Skin of body (tissue), 2 donors: ENCODE data around the gene FKBP5. TPM values are rescaled to one million over a fixed set of nuclear protein-coding genes. Genes with fewer than 3 reads are reported as not detected.

Experiments
- DNase-seq: peaks from one replicate; lab custom pipeline; 2025; lab: John Stamatoyannopoulos, UW
- total RNA-seq: library from RNA; depleted of rRNA; stranded (reverse); fragments of >200 nt; gene quantifications from one replicate; pipeline ENCODE4 v1.2.3, GENCODE V29; 2014

Gene FKBP5
- total RNA-seq, 1 donor from 2014 or later: 10.3 TPM

DNA sequence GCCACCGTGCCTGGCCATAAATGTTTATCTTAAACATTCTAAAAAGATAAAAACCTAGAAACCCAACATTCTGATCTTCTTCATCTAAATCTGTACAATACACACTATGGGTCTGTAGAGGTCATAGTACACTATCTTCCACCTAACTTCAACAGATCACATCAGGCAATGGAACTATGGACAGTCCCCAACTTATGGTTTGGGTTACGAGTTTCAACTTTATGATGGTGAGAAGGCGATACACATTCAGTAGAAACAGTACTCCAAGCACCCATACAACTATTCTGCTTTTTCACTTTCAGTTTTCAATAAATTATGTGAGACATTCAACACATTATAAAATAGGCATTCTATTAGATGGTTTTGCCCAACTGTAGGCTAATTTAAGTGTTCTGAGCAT is 23.1 kb downstream of the FKBP5 start:
- DNase-seq: no peak

DNA sequence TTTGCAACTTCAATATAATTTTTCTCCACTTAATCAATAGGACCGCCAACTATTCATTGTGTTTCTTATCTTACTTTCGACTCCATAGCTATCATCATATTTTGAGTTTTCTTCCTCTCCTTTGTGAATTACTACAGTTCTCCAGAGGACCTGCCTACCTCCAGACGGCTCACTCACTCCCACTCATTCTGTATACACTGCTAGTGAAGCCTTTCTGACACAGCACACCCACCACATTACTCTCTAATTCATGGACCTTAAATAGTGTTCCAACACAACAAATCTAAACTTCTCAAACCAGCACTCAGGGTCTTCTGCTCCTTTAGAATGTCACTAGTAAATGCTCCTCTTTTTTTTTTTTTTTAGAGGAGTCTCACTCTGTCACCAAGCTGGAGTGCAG is 23.8 kb downstream of the FKBP5 start:
- no peak for DNase-seq

DNA sequence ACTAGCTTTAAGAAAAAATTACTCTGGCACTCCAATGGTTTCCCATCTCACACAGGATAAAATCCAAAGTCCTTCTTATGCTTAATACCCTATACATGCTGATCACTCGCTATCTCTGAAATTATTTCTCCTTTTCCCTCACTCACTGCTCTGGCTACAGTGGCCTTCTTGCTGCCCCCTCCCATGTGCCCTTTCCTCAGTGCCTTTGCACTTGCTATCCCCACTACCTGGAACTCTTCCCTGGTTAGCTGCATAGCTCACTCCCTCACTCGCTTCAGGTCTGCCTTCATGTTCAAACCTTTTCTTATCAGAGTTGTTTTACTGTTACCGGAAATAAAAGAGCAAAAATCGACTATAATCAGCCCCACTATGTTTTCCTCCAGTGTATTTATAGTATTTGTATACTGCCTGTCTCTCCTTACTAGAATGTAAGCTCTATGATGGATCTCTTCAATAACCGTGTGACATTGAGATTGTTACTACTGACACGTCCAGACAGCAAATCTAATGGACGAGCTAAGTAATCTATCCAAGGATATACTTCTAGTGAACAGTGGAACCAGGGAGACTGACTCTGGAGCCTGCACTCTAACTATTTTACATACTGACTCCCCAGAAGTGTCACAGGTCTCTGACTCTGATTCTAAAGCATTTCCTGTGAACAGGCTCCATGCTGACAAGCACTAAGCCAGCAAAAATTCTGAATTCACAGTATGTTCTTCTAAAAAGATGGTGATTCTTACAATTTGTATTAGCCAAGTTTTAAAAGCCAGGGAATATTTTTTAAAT is 25.1 kb downstream of the FKBP5 start:
- no peak for DNase-seq

DNA sequence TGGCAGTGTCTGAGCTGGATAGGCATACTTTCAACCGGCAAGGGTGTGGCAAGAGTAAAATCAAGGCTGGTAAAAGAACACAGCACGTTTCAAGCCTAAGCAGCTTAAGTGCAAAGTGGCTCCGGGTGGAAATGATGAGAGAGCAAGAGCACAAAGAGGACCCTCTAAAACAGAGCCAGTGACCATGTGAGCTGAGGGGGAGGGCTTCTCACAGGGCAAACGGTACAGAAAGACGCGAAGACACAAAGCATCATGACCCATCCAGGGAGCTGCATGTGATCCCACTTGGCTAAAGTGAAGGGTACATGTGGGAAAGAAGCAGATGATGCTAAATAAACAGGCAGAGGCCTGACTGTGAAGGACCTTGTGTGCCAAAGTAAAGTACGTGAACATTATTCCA is 25.7 kb downstream of the FKBP5 start:
- no peak for DNase-seq

DNA sequence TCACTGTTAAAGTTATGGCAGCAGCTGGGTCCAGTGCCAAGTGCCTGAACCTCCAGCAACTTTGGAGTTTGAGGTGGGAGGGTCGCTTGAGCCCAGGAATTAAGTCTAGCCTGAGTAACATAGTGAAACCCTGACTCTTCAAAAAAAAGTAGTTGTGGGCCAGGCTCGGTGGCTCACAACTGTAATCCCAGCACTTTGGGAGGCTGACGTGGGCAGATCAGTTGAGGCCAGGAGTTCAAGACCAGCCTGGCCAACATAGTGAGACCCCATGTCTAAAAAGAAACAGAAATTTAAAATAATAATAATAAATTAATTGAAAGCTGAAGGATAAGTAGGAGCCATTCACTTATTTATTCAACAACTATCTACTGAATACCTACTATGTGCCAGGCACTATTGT is 33.8 kb downstream of the FKBP5 start:
- no peak for DNase-seq

DNA sequence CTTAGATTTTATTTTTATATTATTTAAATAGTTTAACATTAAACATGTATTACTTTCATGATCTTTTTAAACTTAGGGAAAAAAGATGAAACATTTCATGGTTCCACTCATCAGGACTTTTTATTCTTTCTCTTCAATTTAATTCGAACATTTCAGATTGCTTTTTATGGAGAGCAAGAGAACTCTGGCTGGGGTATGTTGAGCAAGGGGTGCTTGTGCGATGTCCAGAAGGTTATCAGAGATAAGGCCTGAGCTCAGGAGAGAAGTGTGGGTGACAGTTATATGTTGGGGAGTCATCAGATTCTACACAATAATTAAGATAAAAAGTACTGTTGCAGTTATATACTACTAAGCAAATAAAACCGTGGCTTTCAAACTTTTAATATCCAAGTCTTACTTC is 37.5 kb downstream of the FKBP5 start:
- DNase-seq: no peak

DNA sequence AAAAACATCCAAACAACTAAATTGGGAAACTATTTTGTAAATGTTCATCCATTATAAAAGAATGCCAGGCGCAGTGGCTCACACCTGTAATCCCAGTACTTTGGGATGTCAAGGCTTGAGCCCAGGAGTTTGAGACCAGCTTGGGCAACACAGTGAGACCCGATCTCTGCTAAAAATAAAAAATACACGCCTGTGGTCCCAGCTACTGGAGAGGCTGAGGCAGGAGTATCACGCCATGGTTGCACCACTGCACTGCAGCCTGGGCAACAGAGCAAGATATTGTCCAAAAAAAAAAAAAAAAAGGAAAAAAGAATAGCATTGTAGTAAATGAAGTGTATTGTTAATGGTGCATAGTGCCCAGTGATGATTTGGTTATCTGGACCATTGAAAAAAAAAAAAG is 38.7 kb downstream of the FKBP5 start:
- no peak for DNase-seq

DNA sequence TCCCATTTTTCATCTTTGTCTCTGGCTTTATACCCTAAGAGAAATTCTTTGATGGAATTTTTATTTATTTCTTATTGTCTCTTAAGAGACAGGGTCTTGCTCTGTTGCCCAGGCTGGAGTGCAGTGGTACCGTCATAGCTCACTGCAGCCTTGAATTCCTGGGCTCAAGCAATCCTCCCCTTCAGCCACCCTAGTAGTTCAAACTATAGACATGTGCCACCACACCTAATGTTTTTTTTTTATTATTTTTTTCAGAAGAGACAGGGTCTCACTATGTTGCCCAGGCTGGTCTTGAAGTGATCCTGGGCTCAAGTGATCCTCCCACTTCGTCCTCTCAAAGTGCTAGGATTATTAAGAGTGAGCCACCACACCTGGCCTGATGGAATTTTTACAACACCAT is 40.5 kb downstream of the FKBP5 start:
- no peak for DNase-seq

DNA sequence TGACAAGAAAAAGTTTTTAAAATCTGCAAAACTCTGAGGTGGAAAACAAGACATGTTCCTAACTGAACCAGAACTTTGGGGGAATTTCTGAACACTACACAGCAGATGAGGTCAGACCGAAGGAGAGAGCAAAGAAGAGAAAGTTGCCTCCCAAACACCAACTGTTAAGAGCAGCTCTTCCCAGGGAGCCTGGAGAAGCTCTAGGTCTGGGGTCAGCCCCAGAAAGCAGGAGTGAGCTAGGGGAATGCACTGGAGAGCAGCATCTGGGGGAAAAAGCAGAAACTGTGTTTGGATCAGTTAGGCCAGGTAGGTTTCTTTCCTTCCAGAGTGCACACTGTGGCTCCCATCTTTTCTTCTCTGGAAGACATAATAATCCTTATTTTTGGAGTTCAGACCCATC is 41.3 kb downstream of the FKBP5 start:
- no peak for DNase-seq

DNA sequence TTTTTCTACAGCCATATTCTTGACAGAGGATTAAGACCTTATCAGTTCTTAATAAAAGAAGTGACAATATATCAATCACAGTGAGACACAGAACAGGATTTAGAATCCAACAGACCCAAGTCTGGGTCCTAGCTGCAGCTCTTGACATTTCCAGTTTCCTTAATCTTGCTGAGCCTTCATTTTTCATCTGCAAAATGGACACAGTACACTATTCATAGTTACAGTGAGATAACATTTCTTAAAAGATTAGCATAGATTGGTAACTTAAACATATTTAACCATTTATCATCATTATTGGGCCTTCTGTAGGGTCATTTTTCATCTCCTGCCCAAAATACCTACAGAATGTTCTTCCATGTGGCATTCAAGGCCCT is 45.6 kb downstream of the FKBP5 start:
- DNase-seq: no peak

DNA sequence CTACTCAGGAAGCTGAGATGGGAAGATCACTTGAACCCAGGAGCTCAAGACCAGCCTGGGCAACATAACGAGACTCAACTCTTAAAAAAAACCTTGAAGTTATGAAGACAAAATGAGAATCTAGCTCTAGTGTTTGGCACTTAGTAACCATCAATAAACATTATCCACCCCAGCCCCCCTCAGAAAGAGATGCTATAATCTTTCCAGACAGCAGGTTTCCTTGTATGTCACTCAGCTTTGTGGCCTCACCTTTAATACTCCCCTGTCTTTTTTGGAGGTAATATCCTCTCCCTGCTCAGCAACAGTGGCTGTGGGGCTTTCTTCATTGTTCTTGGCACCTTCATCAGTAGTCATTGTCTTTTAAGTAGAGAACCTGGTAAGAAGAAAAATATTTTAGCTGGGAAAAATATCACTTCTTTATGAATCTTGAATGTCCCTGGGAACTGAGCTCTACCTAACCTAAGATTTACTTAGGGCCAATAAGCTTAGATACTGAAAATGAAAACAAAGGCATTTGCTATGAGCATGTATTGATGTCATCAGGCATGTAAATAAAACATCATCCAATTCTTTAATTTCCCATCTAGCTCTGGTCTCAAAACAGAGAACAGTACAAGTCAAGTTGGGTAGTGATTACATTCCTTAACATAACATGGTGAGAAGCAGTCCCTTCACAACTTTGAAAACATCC is 46.1 kb downstream of the FKBP5 start:
- DNase-seq: no peak

DNA sequence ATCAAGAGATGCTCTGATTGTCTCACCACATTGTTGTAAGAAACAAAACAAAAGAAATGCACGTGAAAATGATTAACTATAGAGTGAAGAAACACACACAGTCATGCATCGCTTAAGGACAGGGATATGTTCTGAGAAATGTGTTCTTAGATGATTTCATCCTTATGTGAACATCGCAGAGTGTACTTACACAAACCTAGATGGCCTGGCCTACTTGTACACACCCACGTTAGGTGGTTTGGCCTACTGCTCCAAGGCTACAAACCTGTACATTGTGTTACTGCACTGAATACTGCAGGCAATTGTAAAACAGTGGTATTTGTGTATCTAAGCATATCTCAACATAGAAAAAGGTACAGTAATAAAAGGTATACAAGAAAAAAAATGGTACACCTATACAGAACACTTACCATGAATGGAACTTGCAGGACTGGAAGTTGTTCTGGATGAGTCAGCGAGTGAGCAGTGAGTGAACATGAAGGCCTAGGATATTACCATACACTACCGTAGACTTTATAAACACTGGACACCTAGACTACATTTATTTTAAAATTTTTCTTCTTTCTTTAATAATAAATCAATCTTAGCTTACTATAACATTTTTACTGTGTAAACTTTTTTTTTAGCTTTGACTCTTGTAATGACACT is 48.6 kb downstream of the FKBP5 start:
- DNase-seq: no peak

DNA sequence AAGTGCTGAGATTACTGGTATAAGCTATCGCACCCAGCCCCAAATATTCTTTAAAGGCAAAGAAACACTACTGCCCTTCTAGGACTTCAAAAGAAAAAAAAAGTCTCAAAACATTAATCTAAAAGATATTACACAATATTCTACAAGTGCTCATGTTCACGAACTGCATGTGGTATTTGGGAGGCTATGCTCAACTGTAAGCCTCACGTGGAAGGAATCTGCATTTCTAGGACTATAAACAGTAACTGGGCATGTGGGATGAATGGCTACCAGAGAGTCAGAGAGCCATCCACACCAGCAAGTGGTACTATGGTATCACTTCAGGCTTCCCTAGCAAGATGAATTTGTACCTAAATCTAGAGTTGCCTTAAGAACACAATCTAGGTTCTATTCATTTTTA is 50.0 kb downstream of the FKBP5 start:
- DNase-seq: no peak

DNA sequence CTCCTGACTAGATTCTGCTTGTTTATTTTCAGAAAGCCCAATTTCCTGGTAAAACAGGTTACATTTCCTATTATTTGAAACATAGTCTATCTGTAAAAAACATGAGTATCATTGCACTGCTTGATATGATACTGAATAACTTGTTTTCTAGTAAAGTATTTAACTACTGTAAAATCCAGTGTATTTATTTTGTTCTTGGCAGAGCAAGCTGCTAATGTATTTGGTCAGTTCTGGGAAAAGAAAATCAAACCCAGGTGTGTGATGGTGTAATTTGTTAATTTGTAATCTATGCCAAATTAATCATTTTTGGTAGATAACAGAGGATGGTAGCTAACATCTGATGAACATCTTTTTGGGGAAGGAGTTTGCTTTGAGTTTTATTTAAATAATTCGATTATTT is 50.8 kb downstream of the FKBP5 start:
- DNase-seq: no peak

DNA sequence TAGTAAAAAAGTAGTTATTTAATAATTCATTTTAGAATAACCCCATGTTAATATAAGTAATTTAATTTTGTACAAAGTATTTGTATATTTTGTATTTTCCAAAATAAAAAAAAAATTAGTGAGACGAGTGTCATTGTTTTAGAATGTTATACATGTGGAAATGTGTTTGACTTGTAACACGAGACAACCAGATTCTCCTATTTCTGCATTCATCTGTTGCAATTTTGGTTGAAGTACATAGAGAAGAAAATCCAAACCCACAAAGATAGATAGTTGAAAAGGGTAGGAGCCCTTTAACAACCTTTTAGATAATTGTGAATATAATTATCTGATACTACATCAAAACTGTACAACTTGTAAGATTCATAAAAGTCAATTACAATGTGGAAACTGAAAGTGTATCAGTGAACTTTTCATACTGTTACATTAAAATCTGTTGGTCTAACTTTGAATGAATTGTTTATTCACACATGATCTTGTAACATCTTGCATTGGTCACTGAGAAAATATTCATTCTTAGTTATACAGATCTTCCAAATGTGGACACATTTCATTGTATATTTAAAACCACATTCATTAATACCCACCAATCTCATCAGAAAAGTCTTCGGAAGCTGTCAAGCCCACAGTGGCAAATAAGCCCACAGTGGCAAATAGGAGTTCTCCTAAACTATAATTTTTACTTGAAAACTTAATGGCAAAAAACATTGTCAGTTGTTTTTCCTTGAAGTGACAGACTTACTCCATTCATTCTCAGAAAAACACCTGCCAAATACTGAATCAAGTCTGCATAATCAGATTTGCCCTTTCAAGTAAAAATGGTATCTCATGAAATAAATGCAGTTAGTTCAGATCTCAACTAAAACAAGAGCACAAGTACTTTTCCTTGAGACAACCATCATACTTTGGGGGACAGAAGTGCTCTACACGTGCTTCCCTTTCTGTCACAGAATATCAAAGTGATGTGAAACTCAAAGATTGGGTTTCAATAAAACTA is 52.8 kb downstream of the FKBP5 start:
- no peak for DNase-seq

DNA sequence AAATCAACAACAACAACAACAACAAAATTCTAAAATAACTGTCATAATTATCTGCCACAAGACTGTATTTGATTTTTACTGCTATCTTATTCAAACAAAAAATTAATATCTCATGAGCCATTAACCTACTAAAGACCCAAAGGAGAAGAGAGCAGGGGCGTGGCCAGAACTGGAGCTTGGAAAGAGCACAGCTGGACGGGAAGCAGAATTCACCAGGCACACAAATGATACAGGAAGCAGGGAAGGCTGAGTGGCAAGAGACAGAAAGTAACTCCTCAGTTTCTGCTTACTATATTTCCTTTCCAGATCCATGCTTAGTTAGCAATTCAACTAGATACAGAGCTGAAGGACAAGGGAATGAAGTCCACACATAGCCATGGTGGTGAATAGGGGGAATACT is 54.4 kb downstream of the FKBP5 start:
- no peak for DNase-seq

DNA sequence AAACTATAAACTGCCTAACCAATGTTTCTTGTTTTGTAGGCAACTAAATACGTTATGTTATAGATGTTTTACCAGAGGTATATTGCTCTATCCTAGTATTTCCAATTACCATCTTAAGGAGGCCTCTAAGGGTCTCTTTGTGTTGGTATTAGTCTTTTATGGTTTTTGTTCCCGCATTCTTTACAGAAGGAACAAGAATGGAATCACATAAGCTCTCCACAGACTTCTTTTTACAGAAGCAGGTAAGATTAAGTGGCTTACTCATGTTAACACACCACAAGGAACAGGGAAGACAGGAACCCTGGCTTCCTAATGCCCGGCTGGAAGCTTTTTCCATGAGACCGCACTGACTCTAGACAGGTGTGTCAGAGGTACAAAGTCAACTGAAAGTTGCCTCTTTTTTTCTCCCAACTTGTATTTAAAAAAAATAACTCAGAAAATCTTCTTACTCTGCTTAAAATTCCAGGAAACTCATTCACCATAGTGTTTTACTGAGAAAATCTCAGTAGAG is 55.1 kb downstream of the FKBP5 start:
- no peak for DNase-seq

DNA sequence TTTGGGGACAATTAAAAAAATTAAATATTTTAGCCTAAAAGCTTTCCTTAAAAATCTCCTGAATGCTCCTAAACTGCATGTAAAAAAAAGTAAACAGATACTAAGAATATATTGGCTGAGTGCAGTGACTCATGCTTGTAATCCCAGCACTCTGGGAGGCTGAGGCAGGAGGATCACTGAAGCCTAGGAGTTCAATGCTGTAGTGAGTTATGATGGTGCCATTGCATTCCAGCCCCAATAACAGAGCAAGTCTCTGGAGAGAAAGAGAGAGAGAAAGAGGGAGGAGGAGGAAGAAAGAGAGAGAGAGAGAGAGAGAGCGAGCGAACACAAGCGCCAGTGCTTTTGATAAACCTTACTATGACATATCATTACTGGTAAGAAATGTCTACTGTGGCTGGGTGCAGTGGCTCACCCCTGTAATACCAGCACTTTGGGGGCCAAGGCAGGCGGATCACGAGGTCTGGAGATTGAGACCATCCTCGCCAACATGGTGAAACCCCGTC is 58.8 kb downstream of the FKBP5 start:
- DNase-seq: no peak

DNA sequence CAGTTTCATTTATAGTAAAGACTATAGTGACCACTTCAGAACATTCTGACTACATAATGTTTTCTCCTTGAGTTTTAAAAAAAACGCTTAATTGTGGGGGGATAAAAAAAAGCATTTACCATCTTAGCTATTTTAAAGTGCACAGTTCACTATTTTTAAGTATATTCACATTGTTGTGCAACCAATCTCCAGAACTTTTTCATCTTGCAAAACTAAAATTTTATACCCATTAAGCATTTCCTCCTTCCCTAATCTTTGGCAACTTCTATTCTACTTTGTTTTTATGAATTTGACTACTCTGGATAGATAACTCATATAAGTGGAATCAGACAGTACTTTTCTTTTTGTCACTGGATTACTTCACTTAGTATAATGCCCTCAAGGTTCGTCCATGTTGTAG is 62.3 kb downstream of the FKBP5 start:
- no peak for DNase-seq

DNA sequence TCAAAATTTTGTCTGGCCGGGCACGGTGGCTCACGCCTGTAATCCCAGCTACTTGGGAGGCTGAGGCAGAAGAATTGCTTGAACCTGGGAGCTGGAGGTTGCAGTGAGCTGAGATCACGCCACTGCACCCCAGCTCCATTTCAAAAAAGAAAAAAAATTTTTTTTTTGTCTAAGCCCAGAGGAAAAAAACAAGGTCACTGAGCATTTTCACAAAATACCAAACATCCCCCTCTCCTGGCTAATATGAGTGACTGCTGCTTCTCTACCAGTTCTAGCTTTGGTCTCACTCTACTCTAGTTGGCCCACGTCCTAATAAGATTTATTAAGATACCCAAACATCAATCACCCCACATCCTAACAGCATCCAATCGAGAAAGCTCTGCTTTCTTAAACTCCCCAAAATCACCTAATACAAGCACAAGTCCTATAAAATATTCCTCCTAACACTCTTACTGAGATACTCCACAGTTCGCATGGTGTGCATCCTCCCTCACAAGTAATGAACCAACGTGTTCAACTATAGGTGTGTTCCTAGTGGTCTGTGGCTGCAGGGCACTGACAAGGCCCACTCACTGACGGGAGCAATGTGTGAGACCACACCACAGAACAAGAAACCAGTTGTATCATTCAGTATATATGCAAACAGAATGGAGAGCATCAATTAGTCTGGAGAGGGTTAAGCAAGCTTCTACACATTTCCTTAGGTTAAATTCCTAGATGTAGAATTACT is 64.2 kb downstream of the FKBP5 start:
- DNase-seq: no peak
